Activated B cell treated with CpG ODN at 0.5 μM for 24 hours (primary cell): Measurements from ENCODE around the gene PRKCB. TPM values are rescaled to one million over a fixed set of nuclear protein-coding genes. Genes with fewer than 3 reads are reported as not detected.

Experiments
- ATAC-seq: fragments of 200-7000 bp; cut with Tn5 transposase; one replicate; pipeline ENCODE4 v1.10.0; 2021; ENCODE audit warnings: low read depth, mild to moderate bottlenecking, moderate library complexity
- CTCF ChIA-PET: fragments of 350-600 bp; sonication (Branson Sonifier 250); formaldehyde crosslinking; loops from one replicate; lab custom pipeline; 2021; ENCODE audit warnings: antibody characterized with exemption; lab: Charles Lee
- POLR2A ChIA-PET: fragments of 350-600 bp; sonication (Branson Sonifier 250); formaldehyde crosslinking; loops from one replicate; lab custom pipeline; 2021; ENCODE audit warnings: antibody characterized with exemption; lab: Charles Lee
- DNase-seq: peaks from one replicate; pipeline ENCODE4 v3.0.0; 2022
- H3K27ac Mint-ChIP-seq: one replicate; pipeline ENCODE4 v1.8.0; 2020; ENCODE audit warnings: mixed read lengths
- H3K27me3 Mint-ChIP-seq: one replicate; pipeline ENCODE4 v1.8.0; 2021; ENCODE audit warnings: mixed read lengths
- H3K36me3 Mint-ChIP-seq: one replicate; pipeline ENCODE4 v1.8.0; 2021; ENCODE audit warnings: low read depth, mixed read lengths
- H3K4me1 Mint-ChIP-seq: one replicate; pipeline ENCODE4 v1.8.0; 2021; ENCODE audit warnings: mixed read lengths
- H3K4me3 Mint-ChIP-seq: one replicate; pipeline ENCODE4 v1.8.0; 2020; ENCODE audit warnings: mild to moderate bottlenecking, mixed read lengths
- H3K9me3 Mint-ChIP-seq: one replicate; pipeline ENCODE4 v1.8.0; 2020; ENCODE audit warnings: mixed read lengths
- CTCF ChIP-seq: fragments of 200-600 bp; IDR thresholded peaks from one replicate; pipeline ENCODE4 v1.8.0; 2022; ENCODE audit warnings: antibody characterized with exemption, mild to moderate bottlenecking
- intact Hi-C: fragments of 100-400 bp; cut with micrococcal nuclease; formaldehyde crosslinking; loops from one replicate; pipeline ENCODE4 v1.15.1; 2024
- total RNA-seq: library from RNA; stranded (reverse); gene quantifications from 2 replicates; pipeline ENCODE4 v1.2.3, GENCODE V29; 2022

Gene PRKCB
- total RNA-seq, 1 donor from 2014 or later = 146 TPM

- peaks cover 4% of the 10 kb centered on the region for H3K9me3 Mint-ChIP-seq
- no peak for ATAC-seq
- ChIA-PET CTCF (no interaction called here), POLR2A (no interaction called here)
- peaks cover 87% of the 10 kb centered on the region for H3K36me3 Mint-ChIP-seq
- DNase-seq = no peak
- no peaks in the 10 kb centered on the region for H3K27me3 Mint-ChIP-seq
- no peak overlapping the region for H3K4me3 Mint-ChIP-seq
- H3K27ac Mint-ChIP-seq = no peak overlapping the region
- no peak for TF ChIP-seq CTCF
- intact Hi-C loops = no loop called here
- H3K4me1 Mint-ChIP-seq = no peaks in the 10 kb centered on the region
Observed at GRCh38 chr16:24216961-24217360, 381.2 kb downstream of the PRKCB start.

- CTCF ChIA-PET = no interaction called here
- H3K27me3 Mint-ChIP-seq = no peaks in the 10 kb centered on the region
- H3K36me3 Mint-ChIP-seq = peaks cover 87% of the 10 kb centered on the region
Observed at GRCh38 chr16:24217461-24217860, 381.7 kb downstream of the PRKCB start.

GRCh38 chr16:24218299-24218698 is 382.5 kb downstream of the PRKCB start:
- Mint-ChIP-seq H3K4me1 (no peaks in the 10 kb centered on the region), H3K27ac (no peak overlapping the region), H3K9me3 (peaks cover 4% of the 10 kb centered on the region), H3K27me3 (no peaks in the 10 kb centered on the region), H3K4me3 (no peak overlapping the region), H3K36me3 (peaks cover 88% of the 10 kb centered on the region)
- intact Hi-C loops = no loop called here
- ATAC-seq = no peak
- POLR2A ChIA-PET = no interaction called here
- DNase-seq = no peak
- no peak for TF ChIP-seq CTCF
- CTCF ChIA-PET = no interaction called here

More at GRCh38 chr16:24217461-24217860, 381.7 kb downstream of the PRKCB start:
- intact Hi-C loops = no loop called here
- no peak overlapping the region for H3K27ac Mint-ChIP-seq
- peaks cover 4% of the 10 kb centered on the region for H3K9me3 Mint-ChIP-seq
- no peak overlapping the region for H3K4me3 Mint-ChIP-seq
- H3K4me1 Mint-ChIP-seq = no peaks in the 10 kb centered on the region
- DNase-seq (no peak), ATAC-seq (no peak)
- POLR2A ChIA-PET = no interaction called here
- no peak for TF ChIP-seq CTCF

GRCh38 chr16:24221219-24221618 is 385.4 kb downstream of the PRKCB start:
- DNase-seq (no peak), ATAC-seq (no peak)
- Mint-ChIP-seq H3K36me3 (peaks cover 63% of the 10 kb centered on the region), H3K27ac (no peak overlapping the region), H3K9me3 (peaks cover 10% of the 10 kb centered on the region), H3K4me3 (no peak overlapping the region), H3K27me3 (no peaks in the 10 kb centered on the region), H3K4me1 (no peaks in the 10 kb centered on the region)
- intact Hi-C loops = no loop called here
- ChIA-PET CTCF (no interaction called here), POLR2A (no interaction called here)
- TF ChIP-seq CTCF = no peak

GRCh38 chr16:24228514-24228913 is 392.7 kb downstream of the PRKCB start:
- ChIA-PET CTCF (no interaction called here), POLR2A (no interaction called here)
- TF ChIP-seq CTCF = no peak
- no peak overlapping the region for H3K4me3 Mint-ChIP-seq
- H3K4me1 Mint-ChIP-seq = no peaks in the 10 kb centered on the region
- H3K27me3 Mint-ChIP-seq = peaks cover 4% of the 10 kb centered on the region
- H3K27ac Mint-ChIP-seq = no peak overlapping the region
- no peak for ATAC-seq
- H3K36me3 Mint-ChIP-seq = no peaks in the 10 kb centered on the region
- DNase-seq = no peak
- H3K9me3 Mint-ChIP-seq = peaks cover 6% of the 10 kb centered on the region
- intact Hi-C loops = no loop called here
